NCI-H128 (cell line): ENCODE results near the gene RPS25.
"Not testable (repeated sequence)": the region's sequence is repeated elsewhere in the genome, so short reads cannot be mapped to it uniquely, and the experiment has no call there.

Experiments used
- DNase-seq: peaks from one replicate; lab custom pipeline; 2025; ENCODE audit not compliant: unreplicated experiment; lab: John Stamatoyannopoulos, UW

RPS25 gene

GRCh38 chr11:118973985-118974384 is 44.2 kb downstream of the RPS25 start:
- no peak for DNase-seq

DNA sequence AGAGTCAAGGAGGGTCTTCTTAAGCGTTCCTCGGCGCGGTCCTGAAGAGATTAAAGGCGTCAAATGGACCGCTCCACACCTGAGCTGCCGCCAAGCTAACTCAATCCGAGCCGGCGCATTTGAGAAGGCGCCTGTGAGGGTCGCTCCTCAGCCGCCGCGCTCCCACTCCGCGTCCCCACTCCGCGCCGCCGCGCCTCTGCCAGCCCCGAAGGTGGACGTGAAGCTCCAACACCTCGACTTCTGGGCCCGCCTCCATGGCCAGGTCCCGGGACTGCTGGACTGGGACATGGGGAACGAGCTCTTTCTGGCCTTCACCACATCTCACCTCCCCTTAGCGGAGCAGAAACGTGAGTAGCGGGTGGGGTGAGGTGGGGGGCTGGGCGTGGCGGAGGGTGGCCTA is 46.5 kb downstream of the RPS25 start, which contains the start of gene FOXR1:
Gene FOXR1, plus strand, starts transcription at position 116 of the 400 bp plus-strand sequence. Its CDS starts 171 bp downstream, at position 287.
- DNase-seq: no peak

DNA sequence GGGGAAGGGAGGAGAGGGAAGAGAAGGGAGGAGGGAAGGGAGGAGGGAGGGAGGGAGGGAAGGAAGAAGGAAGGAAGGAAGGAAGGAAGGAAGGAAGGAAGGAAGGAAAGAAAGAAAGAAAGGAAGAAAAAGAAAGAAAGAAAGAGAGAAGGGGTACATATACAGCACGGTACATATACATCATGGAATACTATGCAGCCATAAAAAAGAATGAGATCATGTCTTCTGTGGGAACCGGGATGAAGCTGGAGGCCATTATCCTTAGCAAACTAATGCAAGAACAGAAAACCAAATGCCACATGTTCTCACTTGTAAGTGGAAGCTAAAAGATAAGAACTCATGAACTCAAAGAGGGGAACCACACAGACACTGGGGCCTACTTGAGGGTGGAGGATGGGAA is 48.6 kb downstream of the RPS25 start:
- DNase-seq: not testable (repeated sequence)
